HG02970 (cell line): ENCODE results near the gene MYOF.

Experiments
- ATAC-seq: cut with Tn5 transposase; IDR thresholded peaks from one replicate; pipeline ENCODE4 v1.9.1; 2021; ENCODE audit warnings: mild to moderate bottlenecking, moderate library complexity, moderate number of reproducible peaks; ENCODE audit not compliant: unreplicated experiment, low FRiP score

Gene MYOF

DNA sequence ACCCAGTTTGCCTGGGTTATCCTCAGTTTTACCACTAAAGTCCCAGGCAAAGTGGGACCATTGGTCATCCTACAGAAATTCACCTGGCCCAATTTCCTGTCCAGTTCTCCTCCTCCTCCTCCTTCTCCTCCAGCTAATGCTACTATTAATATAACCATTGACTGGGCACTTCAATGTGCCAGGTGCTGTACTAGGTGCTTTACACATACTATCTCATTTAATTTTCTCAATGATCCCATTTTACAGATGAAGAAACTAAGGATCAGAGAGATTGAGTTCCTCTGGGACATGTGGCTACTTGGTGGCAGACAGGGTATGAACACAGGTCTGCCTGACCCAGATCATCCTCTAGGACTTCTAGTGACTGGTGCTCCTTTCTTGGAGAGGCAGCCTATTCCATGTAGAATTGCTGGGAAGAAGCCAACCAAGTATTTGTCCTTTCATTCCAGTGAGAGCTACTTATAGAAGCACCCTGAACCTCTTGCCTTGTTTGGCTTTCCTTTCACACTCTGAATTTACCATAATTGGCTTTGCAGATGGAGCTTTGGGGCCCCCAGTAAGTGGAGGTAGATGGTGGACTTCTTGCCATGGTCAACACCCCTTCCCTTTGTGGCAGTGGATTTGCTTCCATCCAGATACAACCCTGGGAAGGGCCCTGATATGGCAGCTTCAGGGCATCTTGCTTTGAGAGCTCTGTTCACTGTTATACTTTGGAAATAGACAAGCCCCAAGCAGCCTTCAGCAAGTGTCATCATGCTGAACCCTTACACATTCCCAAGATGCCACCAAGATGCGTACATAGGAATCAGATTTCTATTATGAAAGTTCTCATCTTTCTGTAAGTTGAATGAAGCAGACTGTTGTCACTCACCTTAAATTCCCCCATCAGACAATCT is 78.7 kb downstream of the MYOF start:
- no peak for ATAC-seq

DNA sequence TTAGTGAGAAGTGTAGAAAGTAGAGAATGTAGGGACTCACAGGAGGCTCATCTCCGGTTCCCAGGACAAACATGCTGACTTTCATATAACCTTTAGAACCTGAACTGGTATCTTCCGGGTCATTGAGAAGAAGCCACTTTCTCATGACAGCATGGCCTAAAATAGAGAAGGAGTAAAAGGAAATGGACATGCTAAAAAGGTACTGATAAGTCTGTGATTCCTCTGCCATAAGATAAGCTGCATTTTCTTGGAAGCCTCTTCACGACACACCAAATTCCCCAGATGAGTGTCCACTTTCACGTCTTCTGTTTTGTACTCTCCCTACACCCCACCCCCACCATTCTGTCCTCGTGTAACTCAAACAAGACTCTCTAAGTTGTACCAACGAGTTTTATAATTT is 79.9 kb downstream of the MYOF start:
- ATAC-seq: no peak

DNA sequence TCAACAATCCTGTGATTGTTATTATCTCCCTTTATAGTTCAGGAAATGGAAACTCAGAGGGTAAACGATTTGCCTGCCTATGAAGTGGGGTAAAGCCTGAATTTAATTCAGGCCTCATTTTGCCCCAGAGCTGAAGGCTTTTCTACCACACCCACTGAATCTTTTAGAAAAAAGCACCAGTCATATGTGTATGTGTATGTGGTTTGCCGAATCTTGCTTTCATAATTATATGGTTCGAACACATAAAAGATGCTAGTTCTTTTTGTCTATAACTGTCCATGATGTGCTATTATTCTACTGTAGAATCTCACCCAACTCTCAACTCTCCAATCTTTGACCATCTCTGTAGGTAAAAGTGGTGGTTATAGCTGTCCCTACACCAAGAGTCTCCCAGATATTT is 83.6 kb downstream of the MYOF start:
- ATAC-seq: no peak

DNA sequence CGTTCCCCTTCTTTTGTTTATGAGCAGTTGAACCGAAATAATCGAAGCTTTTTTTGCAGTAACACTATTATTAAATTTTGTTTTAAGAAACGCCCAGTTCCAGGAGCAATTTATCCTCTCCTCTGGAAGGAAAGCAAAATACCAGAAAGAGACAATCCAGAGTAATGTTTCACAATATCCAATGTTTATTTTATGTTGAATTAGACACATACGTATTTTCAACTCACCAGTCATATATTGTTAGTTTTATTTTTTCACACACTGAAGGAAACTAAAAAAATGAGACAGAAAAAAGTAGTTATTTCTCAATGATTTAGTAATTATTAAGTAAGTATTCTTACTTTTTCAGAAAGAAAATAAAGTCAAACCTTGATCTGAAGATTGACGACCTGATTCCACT is 85.1 kb downstream of the MYOF start:
- ATAC-seq: no peak

DNA sequence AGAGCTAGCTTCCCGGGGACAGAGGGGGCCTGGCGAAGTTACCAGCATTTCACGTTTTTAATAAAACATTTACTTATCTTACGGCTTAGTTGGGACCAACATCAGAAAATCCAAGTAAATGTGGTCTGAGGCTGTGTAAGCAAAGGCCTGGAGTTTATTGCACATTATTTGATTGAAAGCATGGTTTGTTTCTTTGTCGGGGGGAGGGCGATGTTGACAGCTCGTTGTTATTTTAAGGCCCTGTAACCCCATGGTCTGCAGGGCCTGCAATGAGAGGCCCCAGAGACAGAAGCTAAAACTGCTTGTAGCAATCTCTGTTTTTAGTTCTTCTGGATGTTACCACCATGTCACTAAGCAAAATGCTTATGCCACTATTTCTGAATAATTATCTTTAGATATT is 88.9 kb downstream of the MYOF start:
- ATAC-seq: no peak

DNA sequence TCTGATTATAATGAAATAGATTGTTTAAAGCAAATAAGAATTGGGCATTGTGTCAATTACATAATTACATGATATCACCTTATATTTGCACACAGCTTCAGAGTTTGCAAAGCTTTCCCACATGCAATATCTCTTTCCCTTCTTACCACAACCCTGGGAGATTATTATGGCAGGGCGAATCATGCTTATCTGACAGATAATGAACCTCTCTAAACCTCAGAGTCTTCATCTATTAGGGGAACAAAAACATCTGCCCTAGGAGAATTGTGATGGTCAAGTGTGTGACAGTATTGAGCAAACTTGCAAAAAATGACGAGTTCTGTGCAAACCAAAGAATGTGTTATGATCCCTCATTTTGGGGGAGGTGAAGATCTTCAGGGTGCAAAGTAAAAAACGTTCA is 90.0 kb downstream of the MYOF start:
- no peak for ATAC-seq

DNA sequence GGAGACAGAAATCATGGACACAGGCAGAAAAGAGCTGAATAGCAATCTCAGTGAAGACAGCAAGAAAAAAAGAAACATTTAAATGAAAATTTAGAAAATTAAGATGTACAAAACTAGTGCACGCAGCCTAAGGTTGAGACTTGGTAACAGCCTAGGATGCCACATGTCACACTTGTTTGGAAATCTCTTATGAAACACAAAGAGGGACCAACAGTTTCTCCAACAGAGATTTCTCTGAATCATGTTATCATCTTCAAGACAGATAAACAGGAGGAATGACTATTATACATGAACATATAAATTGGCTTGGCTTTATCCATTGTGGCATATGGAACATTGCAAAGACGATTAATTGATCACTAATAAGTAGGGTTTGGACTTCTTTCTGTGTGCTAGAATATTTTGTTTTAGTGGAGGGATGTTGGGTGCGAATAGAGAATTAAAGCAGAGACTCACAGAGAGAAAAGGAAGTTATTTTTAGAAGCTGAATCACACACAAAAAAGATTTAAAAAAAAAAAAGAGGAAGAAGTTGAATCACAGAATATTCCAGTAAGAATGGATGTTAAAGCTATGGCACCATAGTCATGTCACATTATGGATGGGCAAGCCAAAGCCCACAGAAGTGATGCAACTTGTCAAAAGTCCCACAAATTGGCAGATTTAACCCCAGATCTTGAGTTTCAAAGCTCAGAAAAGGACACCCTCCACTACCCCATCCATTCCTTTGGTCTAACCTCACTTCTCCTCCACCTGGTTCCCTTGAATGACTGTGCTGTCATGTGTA is 91.6 kb downstream of the MYOF start:
- ATAC-seq: no peak

DNA sequence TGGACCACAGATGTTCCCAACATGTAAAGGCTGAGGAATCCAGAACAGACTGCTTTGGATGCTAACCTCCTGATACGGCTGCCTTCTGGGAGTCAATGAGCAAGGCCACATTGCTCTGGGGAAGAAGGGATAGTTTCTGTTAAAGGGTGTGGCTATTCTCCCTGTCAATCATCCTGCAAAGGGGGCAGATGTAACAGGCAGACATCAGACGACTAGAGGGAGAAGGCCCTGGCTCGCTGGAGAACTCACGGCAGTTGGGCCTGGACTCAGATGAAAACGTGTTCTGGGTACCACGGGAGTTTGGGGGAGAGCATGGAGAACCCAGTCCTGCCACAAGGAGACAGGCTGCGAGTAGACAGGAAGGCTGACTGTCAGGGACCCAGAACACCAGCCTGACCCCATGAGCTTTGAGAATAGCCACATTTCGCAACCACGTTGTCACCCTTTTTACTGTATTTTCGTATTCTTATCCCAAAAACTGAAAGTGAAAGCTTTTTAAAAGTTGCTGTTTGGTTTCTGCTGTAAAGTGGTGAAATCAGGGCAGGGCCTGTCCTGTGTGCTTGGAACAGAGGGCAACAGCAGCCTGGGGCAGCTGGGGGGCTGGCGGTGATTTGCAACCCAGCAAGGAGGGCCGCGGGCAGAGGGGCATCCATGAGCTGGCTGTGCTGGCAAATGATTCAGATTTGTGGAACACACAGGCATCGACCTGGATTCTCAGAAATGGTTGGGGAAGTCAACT is 95.3 kb downstream of the MYOF start:
- no peak for ATAC-seq

DNA sequence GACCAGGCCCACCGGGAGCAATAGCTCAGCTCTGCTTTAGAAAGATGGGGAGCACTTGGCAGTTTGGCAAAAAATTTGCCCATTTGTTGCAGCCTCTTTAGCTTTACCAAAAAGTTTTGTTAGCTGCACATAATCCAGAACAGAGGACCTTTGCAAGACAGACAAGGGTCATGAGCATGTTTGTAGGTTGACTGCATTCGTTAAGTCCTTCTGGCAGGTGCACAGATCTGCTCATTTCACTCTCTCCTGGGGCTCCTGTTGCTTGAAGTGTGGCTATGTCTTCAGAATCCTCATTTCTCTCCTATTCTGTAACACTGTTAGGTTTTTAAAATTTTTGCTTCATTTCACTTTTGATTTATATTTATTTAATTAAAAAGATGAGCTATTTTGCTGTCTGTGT is 96.8 kb downstream of the MYOF start:
- ATAC-seq: no peak

DNA sequence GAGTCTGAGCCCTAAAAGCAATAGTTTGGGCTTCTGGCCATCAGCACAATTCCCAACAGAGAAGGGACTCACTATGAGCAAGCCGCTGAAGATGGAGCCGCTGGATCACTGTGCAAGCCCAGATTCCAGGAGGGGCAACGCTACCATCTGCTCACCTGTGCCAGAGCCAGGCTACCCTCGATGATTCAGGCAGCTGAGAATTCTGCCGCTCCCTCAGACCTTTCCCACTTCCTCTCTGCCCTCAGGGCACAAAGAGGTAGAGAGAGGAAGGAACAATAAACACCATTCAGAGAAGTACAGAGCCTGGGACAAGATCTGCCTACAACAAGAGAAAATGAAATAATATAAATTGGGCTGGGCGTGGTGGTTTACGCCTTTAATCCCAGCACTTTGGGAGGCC is 98.1 kb downstream of the MYOF start:
- ATAC-seq: no peak

DNA sequence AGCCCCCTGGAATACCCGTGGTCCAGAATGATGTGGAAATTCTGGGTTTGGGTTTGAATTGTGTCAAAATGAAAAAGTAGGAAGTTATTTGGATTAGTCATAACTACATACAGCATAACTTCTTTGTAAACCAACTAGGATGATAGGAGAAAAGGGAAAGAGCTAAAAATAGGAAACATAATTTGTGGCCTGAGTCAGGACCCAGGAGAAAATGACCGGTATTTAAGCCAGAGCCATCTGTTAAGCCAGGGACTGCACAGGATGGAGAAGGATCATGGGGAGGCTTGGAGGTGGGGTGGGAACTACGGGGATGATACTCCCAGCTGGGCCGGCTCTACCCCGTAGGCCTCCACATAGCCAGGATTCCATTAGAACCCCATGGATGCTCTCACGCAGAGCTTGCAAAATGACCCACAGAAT is 98.6 kb downstream of the MYOF start:
- no peak for ATAC-seq

DNA sequence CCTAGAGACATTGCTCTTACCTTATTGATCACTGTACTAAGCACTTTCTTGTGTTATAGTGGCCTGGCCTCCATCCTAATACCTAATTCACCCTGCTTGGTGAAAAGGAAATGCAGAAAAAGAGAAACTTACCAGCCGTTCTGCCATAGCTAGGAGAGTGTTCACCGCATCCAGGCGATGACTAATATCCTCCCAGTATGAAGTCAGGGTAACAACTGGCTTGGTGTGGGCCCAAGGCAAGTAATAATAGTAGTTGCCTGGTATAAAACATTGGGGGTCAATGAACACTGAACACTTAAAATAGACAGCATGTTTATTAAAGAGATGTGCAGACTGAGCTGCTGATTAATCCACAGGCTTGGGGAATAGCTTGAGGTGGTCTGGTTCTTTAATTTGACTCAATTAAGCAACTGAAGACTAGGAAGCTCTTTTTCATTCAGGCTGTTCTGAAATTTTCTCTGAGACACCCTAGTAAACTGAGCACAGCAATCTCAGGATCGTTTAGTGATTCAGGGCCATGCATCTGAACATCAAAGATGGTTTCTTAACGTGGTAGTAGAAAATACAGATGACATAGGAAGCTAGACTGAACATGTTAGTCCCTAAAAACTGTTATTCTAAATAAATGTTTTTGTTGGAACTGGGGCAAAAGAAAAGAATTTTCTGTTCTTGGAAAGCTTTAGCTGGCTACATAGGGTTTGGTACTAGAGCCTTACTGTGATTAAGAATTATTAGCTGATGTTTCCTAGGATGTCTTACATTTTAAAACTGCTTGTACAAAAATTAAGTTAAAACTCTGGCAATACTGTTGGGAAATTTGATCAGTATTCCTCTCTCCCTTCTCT is 102.2 kb downstream of the MYOF start:
- ATAC-seq: no peak

DNA sequence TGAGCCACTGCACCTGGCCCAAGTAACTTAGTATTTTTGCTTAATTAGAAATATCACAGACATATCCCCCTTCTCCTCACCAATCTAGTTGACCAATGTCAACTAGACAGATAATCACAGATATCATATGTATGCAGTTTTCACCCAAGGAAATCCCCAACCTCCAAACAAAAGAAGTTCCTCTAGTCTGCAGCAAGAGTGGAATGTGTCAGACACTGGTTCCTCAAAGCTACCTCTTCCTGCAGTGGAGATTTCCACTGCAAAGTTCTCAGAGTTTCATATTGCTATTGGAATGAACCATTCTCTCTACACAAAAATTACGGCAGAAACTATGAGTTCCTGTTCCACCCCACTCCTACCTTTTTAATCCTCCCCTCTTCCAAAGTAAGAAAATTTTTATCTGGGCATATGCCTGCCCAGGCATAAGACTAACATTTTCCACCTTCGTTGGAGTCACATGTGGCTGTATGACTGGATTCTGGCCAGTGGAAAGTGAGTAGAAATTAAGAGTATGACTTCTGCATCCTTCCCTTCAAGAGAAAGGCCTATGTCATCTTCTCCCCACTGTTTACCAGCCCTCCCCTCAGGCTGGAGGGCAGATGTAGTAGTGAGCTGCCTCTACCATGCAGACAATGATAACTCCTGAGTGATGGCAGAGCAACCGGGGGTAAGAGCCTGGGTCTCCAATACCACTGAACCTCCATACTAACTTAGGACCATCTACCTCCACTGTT is 103.0 kb downstream of the MYOF start:
- no peak for ATAC-seq

DNA sequence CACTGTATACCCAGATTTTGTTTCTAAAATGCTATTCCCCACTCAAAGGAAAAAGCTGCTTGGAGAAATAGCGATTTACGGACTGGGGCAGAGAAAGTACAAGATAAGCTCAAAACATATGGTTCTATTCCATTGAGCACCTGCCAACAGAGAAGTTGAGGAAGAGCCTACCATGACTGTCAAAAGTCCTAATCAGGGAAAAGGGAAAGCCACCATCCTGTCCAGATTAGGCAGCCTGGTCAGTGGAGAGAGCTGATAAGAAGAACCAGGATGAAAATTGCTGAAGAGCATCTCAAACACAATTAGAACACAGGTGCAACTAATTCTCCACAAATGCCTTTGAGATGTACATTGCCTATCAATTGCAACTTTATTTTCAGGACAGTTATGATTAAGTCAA is 104.1 kb downstream of the MYOF start:
- ATAC-seq: no peak

DNA sequence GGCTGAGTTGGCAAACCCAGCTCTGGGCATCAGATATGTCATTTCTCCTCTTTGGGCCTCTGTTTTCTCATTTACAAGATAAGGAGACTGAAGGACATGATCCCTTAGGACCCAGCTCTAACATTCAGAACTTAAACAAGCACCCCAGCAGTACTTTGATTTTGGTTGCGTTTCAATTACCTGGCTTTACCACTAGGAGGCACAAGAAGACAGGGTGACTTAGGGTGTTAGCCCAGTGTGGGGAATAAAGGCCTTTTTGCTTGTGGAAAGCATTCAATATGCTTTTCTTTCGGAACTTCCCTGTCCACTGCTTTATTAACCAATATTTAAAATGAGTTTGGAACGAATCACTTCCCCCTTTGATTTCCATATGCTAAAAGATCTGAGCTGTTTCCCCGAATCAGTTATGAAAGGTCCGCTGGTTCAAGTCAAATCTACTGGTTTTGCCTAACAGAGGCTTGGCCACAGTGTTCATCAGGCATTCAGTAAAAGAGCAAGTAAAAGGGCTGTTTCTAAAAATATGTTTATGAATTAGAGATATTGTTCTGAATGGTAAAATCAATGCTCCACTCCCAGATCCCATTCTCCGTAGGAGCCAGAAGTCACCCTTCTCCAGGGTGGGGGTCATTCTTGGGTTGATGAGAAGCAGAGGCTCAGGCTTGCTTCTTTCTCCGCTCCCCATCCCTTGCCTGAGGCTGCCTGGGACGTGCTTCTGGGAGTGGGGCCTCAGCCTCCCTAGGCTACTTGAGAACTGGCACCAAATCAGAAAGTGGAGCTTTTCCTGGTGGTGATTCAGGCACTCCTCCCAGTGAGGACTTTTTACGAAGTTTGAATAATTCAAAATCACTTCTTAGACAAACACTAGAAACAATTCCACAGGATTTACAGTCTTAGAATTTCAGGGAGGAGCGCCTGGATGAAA is 105.5 kb downstream of the MYOF start:
- no peak for ATAC-seq

DNA sequence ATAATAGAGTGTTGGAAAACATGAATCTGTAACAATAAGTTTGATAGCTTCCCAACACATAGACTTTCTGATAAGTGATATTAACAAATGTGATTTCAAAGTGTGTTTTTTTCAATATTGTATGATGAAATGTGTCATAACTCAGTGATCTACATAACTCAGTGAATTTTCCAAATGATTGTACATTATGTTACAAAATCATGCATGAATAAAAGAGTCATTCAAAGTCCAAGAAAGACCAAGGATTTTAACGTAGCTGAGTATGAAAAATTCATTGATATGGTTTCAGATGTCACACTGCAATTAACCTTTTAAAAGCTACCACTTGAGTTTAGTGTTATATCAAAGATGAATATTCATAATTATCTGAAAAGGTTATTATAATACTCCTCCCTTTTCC is 111.2 kb downstream of the MYOF start:
- no peak for ATAC-seq

DNA sequence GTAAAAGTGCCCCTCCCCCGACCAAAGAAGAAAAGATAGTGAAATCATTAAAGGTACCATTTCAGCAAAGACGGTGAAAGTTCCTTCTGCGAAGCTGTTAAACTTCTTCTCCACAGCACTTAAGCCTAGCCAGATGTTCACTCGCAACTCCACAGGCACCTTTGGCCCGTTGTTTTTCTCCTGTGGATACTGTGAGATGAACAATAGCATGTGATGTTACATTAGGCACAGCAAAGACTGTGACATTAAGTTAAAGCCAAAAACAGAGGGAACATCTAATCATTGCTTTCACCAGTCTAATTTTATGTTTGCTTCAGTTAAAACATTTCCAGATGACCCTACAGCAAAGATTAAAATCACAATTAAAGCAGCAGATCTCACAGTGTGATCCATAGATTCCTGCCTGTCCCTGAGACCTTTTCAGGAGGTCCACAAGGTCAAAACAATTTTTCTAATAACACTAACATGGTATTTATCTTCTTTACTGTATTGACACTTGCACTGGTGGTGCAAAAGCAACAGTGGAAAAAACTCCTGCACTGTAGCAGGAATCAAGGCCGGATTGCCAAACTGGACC is 112.5 kb downstream of the MYOF start:
- ATAC-seq: no peak

DNA sequence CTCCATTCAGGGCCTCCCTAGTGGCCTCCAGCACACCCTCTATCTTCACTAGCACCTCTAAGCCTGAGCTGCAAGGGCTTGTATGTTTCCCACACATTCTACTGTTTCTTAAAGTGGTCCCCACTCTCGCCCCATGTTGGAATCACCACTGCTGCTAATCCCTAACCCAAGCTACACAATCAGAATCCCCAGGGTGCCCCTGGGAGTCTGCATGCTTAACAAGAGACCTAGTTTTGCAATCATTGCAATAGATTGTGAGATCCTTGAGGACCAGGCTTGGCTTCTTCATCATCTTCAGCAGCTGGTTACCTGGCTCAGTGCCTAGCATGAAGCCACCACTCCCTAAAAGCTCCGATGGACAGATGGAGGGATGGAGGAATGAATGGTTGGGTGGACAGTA is 113.9 kb downstream of the MYOF start:
- no peak for ATAC-seq
